ENCODE data around the gene GRB10.
A peak's percentile ranks its signal among the peaks of the same experiment; 100 is the strongest.

Gene GRB10

DNA sequence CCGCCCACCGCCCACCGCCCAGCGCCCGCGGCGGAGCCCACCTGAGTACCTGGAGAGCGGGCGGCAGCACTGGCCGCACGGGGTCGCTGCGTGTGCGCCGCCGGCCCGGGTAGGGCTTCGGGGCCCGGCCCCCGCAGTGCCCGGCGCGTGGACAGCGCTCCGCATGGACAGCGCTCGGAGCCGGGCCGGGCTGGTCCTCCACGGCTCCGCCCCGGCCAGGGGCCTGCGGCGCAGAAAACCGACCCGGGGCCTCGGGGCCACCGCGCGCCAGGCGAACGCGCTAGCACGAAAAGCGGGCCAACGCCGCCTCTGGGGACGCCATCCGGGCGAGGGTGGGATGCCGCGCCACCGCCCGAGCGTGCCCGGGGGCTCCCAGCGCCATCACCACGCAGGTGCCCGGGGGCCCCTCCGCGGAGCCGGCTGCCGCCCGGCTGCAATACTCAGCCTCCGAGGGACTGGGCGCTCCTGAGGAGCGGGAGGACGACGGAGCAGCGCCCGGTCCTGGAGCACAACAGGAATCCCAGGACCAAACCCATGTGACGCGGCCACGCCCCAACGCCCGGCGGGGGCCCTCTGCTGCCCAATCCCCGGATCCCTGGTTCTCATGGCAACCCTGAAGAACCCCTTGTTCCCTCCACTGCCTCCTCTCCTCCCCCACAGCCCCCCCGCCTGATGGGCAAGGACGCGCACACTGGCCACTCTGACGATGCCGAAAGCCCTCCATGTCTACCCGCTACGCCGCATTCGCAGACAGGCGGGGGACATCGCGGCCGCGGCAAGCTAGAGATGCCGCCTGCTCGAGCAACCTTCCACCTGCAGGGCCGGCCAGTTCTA lies at the start of gene GRB10:
Gene GRB10 (minus strand): TSS at position 522 of the 834 bp plus-strand sequence. CDS start 50,574 bp downstream, outside the sequence.
- intact Hi-C loops (cut with DNase I): loop anchor here (5.0 kb wide), 1 partner anchor 380 kb away; no protein-coding TSS in a partner anchor
- DNase-seq: peak; percentile 77 to 97 (median 84)

DNA sequence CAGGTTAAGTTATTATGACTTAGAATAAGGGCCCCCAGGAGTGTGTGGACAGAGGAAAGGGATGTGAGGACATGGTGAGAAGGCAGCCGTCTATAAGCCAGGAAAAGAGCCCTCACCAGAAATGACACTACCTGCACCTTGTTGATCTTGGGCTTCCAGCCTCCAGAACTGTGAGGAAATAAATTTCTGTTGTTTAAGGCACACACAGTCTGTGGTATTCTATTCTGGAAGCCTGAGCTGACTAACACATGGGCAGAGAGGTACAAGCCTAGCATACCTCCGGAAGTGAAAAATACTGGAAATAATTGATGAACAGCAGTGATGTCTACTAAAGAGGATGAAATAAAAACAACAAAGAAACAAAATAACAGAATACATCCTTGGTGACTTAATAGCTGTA lies 46.1 kb upstream of the GRB10 start:
- intact Hi-C loops (cut with DNase I): no loop called here
- DNase-seq: no peak

GRCh38 chr7:50828116-50828515 lies 45.4 kb upstream of the GRB10 start:
- no peak for DNase-seq
- intact Hi-C loops (cut with DNase I): no loop called here

- intact Hi-C loops (cut with DNase I): no loop called here
- DNase-seq: no peak
Observed at GRCh38 chr7:50827281-50827680, 44.6 kb upstream of the GRB10 start.

DNA sequence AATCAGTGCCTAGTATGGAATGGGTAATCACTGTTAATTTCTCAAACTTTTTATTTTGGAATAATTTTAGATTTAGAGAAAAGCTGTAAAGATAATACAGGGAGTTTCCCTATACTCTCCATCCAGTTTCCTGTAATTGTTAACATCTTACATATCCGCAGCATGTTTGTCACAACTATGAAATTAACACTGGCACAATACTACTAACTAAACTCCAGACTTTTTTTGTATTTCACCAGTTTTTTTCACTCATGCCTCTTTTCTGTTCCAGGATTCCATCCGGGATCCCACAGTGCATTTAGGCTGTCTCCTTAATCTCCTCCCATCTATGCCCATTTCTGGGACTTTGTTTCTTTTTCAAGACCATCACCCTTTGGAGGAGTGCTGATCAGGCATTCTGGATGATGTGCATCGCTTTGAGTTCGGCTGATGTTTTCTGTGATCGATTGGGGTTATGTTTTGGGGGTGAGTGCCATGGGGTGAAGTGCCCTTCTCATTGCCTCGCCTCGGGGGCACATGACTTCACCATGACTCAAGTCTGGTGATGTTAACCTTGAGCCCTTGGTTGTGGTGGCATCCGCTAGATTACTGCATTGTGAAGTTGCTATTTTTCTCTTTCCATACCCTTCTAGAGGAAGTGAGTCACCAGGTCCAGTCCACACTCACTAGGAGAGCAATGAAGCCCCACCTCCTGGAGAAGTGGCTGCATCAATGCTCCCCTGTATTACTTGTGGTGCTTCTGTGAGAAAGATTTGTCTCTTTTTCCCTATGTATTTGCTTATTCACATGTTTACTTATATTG lies 43.9 kb upstream of the GRB10 start:
- DNase-seq: no peak

DNA sequence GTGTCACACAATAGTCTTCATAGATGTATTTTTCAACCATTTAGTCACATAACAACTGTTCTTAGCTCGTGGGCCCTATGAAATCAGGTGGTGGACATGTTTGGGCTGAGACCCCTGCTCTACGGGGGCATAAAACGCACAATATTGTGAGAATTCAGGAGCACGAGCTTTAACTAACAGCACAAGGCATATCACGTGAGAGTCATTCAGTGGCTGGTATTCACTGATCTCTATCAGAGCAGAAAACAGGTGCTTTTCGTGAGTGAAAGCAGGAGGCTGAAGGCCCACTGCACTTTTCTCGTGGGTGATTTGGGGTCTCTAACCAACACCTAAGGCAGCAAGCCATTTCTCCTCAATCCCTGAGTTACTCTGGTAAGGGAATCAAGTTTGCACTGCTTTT lies 42.8 kb upstream of the GRB10 start:
- no peak for DNase-seq
- intact Hi-C loops (cut with DNase I): no loop called here

More for the DNA sequence above, 43.9 kb upstream of the GRB10 start:
- intact Hi-C loops (cut with DNase I): no loop called here

DNA sequence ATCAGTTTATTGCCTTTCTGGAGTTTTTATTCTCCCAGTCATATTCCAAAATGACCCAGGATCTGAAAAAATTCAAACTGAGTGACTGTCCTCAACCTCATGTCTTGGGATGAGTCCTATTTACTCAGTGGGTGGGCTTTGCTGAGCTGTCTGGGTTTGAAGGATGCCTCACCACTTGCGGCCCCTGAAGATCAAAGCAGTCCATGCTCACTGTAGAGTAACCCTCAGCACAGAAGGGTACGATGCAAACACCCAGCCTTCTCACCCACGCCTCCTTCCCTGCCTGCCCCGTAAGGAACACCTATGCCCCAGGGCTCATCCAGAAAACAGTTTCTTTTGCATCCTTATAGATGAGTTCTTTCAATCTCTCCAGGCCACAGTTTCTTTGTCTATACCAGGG lies 42.2 kb upstream of the GRB10 start:
- DNase-seq: no peak
- intact Hi-C loops (cut with DNase I): no loop called here

GRCh38 chr7:50822706-50823105 lies 40.0 kb upstream of the GRB10 start:
- no peak for DNase-seq
- intact Hi-C loops (cut with DNase I): no loop called here

- DNase-seq: no peak
- intact Hi-C loops (cut with DNase I): no loop called here
Observed at GRCh38 chr7:50822110-50822509, 39.4 kb upstream of the GRB10 start.

- DNase-seq: no peak
- intact Hi-C loops (cut with DNase I): no loop called here
Observed at GRCh38 chr7:50821457-50822008, 38.8 kb upstream of the GRB10 start.

DNA sequence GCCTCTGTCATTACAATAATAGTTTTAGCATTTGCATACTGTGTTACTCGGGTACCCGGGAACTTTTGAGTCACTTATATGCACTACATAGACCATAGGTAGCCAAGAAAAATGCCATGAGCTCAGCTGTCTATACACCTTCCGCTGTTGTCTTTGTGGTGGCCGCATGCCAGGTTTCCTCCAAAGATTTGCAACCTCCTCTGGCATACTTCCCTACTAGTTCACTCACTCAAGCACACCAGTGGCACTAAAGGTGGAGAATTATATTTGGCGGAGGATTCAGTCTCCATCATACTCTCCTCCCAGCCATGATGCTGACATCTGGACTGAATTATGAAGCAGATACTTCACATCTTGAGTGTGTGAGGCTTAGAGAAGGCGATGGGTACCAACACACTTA lies 35.6 kb upstream of the GRB10 start:
- intact Hi-C loops (cut with DNase I): no loop called here
- DNase-seq: no peak

DNA sequence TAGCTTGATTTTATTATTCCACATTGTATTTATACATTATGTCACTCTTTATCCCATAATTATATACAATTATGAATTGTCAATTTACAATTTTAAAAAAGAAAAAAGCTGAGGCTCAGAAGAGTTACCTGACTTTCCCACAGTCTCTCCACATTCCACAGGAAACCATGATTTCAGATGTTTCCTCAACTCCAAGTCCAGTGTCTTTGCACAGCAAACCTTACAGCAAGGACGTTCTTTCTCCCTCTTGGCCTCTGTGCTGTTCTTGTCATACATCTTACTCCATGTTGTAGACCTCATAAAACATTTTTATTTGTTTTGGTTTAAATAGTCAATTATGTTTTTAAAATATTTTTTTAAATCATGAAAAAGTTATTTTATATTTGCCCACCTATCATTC lies 34.9 kb upstream of the GRB10 start:
- intact Hi-C loops (cut with DNase I): no loop called here
- no peak for DNase-seq

GRCh38 chr7:50815138-50815537 lies 32.4 kb upstream of the GRB10 start:
- no peak for DNase-seq
- intact Hi-C loops (cut with DNase I): no loop called here

DNA sequence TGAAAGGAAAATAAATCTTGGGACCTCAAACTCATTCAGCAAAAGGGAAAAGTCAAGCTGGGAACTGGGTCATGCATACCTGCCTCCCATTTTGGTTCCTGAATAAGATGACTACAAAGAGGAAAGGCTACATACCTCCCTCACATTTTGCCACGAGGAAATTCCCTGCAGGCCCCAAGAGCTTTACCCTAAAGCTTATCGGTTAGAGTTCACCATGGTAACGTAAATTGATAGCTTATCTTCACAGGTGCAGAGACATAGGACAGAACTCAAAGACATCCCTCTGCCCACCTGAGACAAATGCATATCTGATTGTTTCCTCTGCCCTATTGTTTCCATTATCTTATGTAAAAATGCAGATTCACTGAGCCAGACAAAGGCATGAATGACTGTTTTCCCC lies 31.5 kb upstream of the GRB10 start:
- no peak for DNase-seq
- intact Hi-C loops (cut with DNase I): no loop called here

DNA sequence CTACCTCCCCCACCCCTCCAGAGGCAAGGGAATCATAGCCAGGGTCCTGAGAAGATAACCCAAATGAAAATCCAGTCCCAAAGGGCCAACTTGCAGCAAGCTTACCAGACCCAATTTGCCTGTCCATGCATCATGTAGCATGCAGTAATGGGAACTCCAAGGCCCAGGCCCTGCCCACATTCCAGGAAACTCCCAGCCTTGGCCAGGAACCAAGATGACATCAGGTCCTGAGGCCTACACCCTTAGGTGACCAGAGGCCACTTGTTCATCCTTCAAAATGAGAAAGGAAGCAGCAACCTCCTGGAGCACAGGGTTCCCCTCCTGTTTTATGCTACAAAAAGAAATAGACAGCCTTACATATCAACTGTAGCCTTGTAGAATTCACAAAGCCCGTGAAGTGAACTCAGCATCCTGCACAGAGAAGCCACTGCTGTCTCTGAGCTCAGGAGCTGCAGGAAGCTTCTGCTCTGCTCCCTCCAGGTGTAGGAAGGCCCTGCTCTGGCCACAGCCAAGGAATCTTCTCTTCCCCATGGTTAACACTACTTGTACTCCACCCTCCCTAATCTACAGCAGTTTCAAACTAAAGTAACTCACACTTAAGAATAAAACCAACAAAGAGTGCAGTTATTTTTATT lies 30.3 kb upstream of the GRB10 start:
- intact Hi-C loops (cut with DNase I): no loop called here
- DNase-seq: no peak

DNA sequence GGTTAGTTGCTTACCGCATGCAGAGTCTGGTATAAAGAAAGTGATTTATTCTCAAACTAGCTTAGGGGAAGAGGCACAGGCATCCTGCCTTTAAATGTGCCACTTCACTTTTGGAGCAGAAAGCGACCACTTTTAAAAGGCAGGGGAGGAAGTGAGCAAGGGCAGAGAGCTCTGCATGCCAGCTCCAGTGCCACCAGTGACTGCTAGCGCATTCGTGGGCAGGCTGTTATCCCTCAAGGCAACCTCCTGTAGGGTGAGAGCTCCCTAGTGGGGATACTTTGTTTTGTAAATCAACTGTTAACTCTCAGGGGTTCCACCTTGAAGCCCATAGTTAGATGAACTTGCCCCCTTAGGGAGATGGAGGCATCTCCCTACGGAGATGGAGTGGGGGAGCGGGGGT lies 29.4 kb upstream of the GRB10 start:
- intact Hi-C loops (cut with DNase I): no loop called here

GRCh38 chr7:50808282-50808888 lies 25.7 kb upstream of the GRB10 start:
- intact Hi-C loops (cut with DNase I): no loop called here
- no peak for DNase-seq

More for the DNA sequence above, 29.4 kb upstream of the GRB10 start:
- DNase-seq: no peak

DNA sequence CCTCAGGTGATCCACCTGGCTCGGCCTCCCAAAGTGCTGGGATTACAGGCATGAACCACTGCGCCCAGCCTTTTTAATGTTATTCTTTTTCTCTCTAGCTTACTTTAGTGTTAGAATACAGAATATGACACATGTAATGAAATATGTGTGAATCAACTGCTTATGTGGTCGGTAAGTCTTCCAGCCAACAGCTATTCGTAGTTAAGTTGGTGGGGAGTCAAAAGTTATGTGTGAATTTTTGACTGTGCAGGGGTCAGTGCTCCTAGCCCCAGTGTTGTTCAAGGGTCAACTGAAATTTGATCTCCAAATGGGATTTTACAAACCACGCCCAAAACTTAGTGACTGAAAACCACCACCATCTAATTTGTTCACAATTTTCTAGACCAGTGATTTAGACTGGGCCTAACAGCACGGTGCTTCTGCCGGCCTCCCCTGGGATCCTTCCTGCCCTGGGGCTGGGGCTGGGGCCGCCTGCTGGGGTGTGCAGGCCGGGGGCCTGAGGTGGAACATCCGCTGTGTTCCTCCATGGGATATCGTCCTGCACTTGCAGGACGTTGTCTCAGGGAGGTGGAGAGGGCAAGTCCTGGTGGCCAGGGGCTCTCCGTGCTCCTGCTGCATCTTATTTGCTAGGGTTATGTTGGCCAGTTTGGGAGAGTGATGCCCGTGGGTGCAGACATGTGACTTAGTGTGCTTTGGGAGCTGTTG lies 24.5 kb upstream of the GRB10 start:
- intact Hi-C loops (cut with DNase I): no loop called here

DNA sequence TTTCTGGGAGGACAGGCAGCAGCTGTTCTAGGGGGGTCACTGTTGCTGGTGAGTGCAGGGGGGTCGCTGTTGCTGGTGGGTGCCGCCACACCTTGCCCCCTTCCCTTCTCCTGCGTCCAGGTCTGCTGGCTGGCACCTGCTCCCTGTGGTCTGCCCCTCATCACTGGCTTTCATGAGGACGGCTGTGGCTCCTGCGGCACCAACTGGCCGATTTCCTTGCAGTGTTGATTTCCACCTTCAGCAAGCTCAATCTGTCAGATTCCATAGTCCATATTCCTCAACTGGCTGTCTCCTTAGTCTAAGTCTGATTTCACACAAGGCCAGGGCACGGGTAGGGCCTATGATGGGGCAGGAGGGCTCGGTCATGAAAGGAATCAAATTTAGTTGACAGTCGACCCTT lies 23.4 kb upstream of the GRB10 start:
- intact Hi-C loops (cut with DNase I): no loop called here
- no peak for DNase-seq

More for the DNA sequence above, 24.5 kb upstream of the GRB10 start:
- no peak for DNase-seq

Measured in posterior cingulate gyrus (tissue), 11 donors.